SK-N-SH treated with all-trans-retinoic acid at 6 μM for 48 hours (cell line): ENCODE results near the gene SFTPD.

Experiments used
- ARNTL ChIP-seq: fragments of 450-650 bp; formaldehyde crosslinking; IDR thresholded peaks from 2 replicates; pipeline ENCODE4 v1.5.0; 2020; ENCODE audit warnings: low read depth, mild to moderate bottlenecking, moderate library complexity, borderline replicate concordance
- CSRNP3 ChIP-seq: fragments of 250-450 bp; sonication (Bioruptor Pico); IDR thresholded peaks from 2 replicates; pipeline ENCODE4 v1.5.1; 2021; ENCODE audit warnings: mild to moderate bottlenecking, moderate library complexity
- ESRRG ChIP-seq: fragments of 250-450 bp; sonication (Bioruptor Pico); IDR thresholded peaks from 2 replicates; pipeline ENCODE4 v1.6.1; 2021; ENCODE audit warnings: mild to moderate bottlenecking
- ISL1 ChIP-seq: fragments of 250-450 bp; sonication (Bioruptor Pico); IDR thresholded peaks from 2 replicates; pipeline ENCODE4 v2.1.2; 2022; ENCODE audit warnings: mild to moderate bottlenecking, moderate library complexity
- PATZ1 ChIP-seq: fragments of 250-450 bp; sonication (Bioruptor Pico); IDR thresholded peaks from 2 replicates; pipeline ENCODE4 v1.8.0; 2020; ENCODE audit warnings: mild to moderate bottlenecking, moderate library complexity, borderline replicate concordance
- RARB ChIP-seq: fragments of 250-450 bp; sonication (Bioruptor Pico); IDR thresholded peaks from 2 replicates; pipeline ENCODE4 v1.8.0; 2021; ENCODE audit warnings: mild to moderate bottlenecking, moderate library complexity
- TCF4 ChIP-seq: fragments of 250-450 bp; sonication (Bioruptor Pico); IDR thresholded peaks from 2 replicates; pipeline ENCODE4 v1.8.0; 2021; ENCODE audit warnings: mild to moderate bottlenecking, moderate library complexity, borderline replicate concordance
- TOX ChIP-seq: fragments of 250-450 bp; sonication (Bioruptor Pico); IDR thresholded peaks from 2 replicates; pipeline ENCODE4 v1.8.0; 2021; ENCODE audit warnings: mild to moderate bottlenecking, moderate library complexity, borderline replicate concordance
- ZNF8 ChIP-seq: fragments of 450-650 bp; formaldehyde crosslinking; IDR thresholded peaks from 2 replicates; pipeline ENCODE4 v1.5.0; 2020; ENCODE audit warnings: mild to moderate bottlenecking, moderate library complexity
- TF ChIP-seq, protein P1 (sequence below): fragments of 250-450 bp; sonication (Bioruptor Pico); IDR thresholded peaks from 2 replicates; pipeline ENCODE4 v1.5.0; 2020; ENCODE audit warnings: mild to moderate bottlenecking, moderate library complexity

- TF ChIP-seq PATZ1 (CRISPR knock-in tag): no peak
- no peak for TF ChIP-seq TCF4
- TF ChIP-seq ZNF8 (CRISPR knock-in tag): no peak
- TF ChIP-seq ARNTL (CRISPR knock-in tag): no peak
- TF ChIP-seq, protein P1, sequence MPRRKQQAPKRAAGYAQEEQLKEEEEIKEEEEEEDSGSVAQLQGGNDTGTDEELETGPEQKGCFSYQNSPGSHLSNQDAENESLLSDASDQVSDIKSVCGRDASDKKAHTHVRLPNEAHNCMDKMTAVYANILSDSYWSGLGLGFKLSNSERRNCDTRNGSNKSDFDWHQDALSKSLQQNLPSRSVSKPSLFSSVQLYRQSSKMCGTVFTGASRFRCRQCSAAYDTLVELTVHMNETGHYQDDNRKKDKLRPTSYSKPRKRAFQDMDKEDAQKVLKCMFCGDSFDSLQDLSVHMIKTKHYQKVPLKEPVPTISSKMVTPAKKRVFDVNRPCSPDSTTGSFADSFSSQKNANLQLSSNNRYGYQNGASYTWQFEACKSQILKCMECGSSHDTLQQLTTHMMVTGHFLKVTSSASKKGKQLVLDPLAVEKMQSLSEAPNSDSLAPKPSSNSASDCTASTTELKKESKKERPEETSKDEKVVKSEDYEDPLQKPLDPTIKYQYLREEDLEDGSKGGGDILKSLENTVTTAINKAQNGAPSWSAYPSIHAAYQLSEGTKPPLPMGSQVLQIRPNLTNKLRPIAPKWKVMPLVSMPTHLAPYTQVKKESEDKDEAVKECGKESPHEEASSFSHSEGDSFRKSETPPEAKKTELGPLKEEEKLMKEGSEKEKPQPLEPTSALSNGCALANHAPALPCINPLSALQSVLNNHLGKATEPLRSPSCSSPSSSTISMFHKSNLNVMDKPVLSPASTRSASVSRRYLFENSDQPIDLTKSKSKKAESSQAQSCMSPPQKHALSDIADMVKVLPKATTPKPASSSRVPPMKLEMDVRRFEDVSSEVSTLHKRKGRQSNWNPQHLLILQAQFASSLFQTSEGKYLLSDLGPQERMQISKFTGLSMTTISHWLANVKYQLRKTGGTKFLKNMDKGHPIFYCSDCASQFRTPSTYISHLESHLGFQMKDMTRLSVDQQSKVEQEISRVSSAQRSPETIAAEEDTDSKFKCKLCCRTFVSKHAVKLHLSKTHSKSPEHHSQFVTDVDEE: no peak
- no peak for TF ChIP-seq RARB (CRISPR knock-in tag)
- TF ChIP-seq ESRRG (CRISPR knock-in tag): no peak
- no peak for TF ChIP-seq CSRNP3 (CRISPR knock-in tag)
- no peak for TF ChIP-seq TOX
- no peak for TF ChIP-seq ISL1 (CRISPR knock-in tag)
Observed at GRCh38 chr10:79983286-79983909, 34.5 kb upstream of the SFTPD start.
